Fibroblast of lung (primary cell): ENCODE results near the gene CCDC183.

ENCODE experiments used
- EZH2 ChIP-seq: IDR thresholded peaks from 2 replicates; pipeline ENCODE4 v1.5.1; 2012; ENCODE audit warnings: low read length, control low read depth, mild to moderate bottlenecking; ENCODE audit errors: missing control alignments
- TF ChIP-seq, protein P1 (sequence below), 2 donors: IDR thresholded peaks in 1 of 2; conservative IDR thresholded peaks in 1 of 2; 1 replicate in 1 of 2; 2 replicates in 1 of 2; pipeline ENCODE4 v1.5.1; 2011 to 2012; ENCODE audit warnings: low read length in 2 of 2, control low read depth in 1 of 2, inconsistent platforms in 1 of 2, low read depth in 1 of 2, mild to moderate bottlenecking in 1 of 2

GRCh38 chr9:136763649-136764035, 32.5 kb upstream of the CCDC183 start:
- TF ChIP-seq, protein P1, sequence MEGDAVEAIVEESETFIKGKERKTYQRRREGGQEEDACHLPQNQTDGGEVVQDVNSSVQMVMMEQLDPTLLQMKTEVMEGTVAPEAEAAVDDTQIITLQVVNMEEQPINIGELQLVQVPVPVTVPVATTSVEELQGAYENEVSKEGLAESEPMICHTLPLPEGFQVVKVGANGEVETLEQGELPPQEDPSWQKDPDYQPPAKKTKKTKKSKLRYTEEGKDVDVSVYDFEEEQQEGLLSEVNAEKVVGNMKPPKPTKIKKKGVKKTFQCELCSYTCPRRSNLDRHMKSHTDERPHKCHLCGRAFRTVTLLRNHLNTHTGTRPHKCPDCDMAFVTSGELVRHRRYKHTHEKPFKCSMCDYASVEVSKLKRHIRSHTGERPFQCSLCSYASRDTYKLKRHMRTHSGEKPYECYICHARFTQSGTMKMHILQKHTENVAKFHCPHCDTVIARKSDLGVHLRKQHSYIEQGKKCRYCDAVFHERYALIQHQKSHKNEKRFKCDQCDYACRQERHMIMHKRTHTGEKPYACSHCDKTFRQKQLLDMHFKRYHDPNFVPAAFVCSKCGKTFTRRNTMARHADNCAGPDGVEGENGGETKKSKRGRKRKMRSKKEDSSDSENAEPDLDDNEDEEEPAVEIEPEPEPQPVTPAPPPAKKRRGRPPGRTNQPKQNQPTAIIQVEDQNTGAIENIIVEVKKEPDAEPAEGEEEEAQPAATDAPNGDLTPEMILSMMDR (conservative IDR thresholded peaks at IDR 0.05 in 1 of 2, IDR thresholded peaks at IDR 0.05 in 1 of 2; ENCODE audit: low read depth in 1 of 2, low read length in 2 of 2) = no peak
- no peak for TF ChIP-seq EZH2
